Mononuclear cell (primary cell): ENCODE results near the gene BMP6. TPM values are rescaled to one million over a fixed set of nuclear protein-coding genes. Genes with fewer than 3 reads are reported as not detected.
"Not testable (repeated sequence)": the region's sequence is repeated elsewhere in the genome, so short reads cannot be mapped to it uniquely, and the experiment has no call there.

Source experiments
- H3K27me3 ChIP-seq: 2 replicates; pipeline ENCODE4 v1.6.0; 2011; ENCODE audit warnings: low read length, control low read depth; ENCODE audit not compliant: insufficient read depth
- H3K4me1 ChIP-seq: 2 replicates; pipeline ENCODE4 v1.5.1; 2011; ENCODE audit warnings: mild to moderate bottlenecking, low read length, control low read depth; ENCODE audit not compliant: insufficient read depth
- H3K4me3 ChIP-seq: 2 replicates; pipeline ENCODE4 v1.5.1; 2011; ENCODE audit warnings: mild to moderate bottlenecking, low read length, moderate library complexity
- H3K9me3 ChIP-seq: 2 replicates; pipeline ENCODE4 v1.5.1; 2011; ENCODE audit warnings: low read depth, mild to moderate bottlenecking, control low read depth, low read length
- total RNA-seq: library from RNA; depleted of rRNA; stranded (reverse); fragments of >200 nt; gene quantifications from one replicate; pipeline ENCODE4 v1.2.3, GENCODE V29; 2012

BMP6 gene
- total RNA-seq, 1 donor: 7.7 TPM

- Histone ChIP-seq H3K4me1 (no peaks in the 10 kb centered on the region), H3K4me3 (no peak overlapping the region), H3K27me3 (no peaks in the 10 kb centered on the region)
Observed at GRCh38 chr6:7811441-7811840, 85.5 kb downstream of the BMP6 start.

DNA sequence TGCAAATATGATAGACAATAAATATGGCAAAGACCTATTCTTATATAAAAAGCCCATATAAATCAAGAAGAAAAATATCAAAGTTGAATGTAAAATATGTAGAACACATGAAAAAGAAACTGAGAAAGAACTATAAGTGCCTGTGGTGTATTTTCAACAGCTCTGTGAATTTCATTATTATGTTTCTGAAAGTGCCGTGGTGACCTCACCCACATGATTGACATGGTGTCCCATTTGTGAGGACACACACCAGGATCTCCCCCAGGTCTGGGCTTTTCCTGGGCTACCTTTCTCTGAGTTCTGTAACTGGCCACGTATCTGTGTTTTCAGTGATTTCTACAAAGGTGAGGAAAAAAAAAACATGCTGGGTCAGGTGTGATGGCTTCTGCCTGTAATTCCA is 86.7 kb downstream of the BMP6 start:
- no peaks in the 10 kb centered on the region for H3K27me3 ChIP-seq
- no peaks in the 10 kb centered on the region for H3K4me1 ChIP-seq
- no peaks in the 10 kb centered on the region for H3K9me3 ChIP-seq
- no peak overlapping the region for H3K4me3 ChIP-seq

More at GRCh38 chr6:7811441-7811840, 85.5 kb downstream of the BMP6 start:
- H3K9me3 ChIP-seq: no peaks in the 10 kb centered on the region

DNA sequence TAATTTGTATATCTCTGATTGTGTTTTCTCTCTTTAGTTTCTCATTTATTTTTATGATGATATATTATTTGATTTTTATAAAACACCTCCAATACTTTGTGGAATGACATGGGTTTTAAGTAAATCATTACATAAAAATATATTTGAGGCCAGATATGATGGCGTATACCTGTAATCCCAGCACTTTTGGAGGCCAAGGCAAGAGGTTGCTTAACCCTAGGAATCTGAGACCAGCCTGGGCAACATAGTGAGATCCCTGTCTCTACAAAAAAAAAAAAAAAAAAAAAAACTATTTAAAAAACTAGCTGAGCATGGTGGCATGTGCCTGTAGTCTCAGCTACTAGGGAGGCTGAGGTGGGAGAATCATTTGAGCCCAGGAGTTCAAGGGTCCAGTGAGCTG is 87.3 kb downstream of the BMP6 start:
- no peaks in the 10 kb centered on the region for H3K27me3 ChIP-seq
- H3K4me1 ChIP-seq: no peaks in the 10 kb centered on the region
- no peaks in the 10 kb centered on the region for H3K9me3 ChIP-seq
- H3K4me3 ChIP-seq: no peak overlapping the region

GRCh38 chr6:7813704-7814103 is 87.8 kb downstream of the BMP6 start:
- Histone ChIP-seq H3K9me3 (no peaks in the 10 kb centered on the region), H3K27me3 (no peaks in the 10 kb centered on the region), H3K4me3 (no peak overlapping the region), H3K4me1 (no peaks in the 10 kb centered on the region)

- H3K27me3 ChIP-seq: no peaks in the 10 kb centered on the region
- no peak overlapping the region for H3K4me3 ChIP-seq
- no peaks in the 10 kb centered on the region for H3K9me3 ChIP-seq
- H3K4me1 ChIP-seq: no peaks in the 10 kb centered on the region
Observed at GRCh38 chr6:7815716-7816115, 89.8 kb downstream of the BMP6 start.

GRCh38 chr6:7817184-7817583 is 91.3 kb downstream of the BMP6 start:
- not testable (repeated sequence) for H3K4me3 ChIP-seq, H3K4me1 ChIP-seq, H3K27me3 ChIP-seq, H3K9me3 ChIP-seq

DNA sequence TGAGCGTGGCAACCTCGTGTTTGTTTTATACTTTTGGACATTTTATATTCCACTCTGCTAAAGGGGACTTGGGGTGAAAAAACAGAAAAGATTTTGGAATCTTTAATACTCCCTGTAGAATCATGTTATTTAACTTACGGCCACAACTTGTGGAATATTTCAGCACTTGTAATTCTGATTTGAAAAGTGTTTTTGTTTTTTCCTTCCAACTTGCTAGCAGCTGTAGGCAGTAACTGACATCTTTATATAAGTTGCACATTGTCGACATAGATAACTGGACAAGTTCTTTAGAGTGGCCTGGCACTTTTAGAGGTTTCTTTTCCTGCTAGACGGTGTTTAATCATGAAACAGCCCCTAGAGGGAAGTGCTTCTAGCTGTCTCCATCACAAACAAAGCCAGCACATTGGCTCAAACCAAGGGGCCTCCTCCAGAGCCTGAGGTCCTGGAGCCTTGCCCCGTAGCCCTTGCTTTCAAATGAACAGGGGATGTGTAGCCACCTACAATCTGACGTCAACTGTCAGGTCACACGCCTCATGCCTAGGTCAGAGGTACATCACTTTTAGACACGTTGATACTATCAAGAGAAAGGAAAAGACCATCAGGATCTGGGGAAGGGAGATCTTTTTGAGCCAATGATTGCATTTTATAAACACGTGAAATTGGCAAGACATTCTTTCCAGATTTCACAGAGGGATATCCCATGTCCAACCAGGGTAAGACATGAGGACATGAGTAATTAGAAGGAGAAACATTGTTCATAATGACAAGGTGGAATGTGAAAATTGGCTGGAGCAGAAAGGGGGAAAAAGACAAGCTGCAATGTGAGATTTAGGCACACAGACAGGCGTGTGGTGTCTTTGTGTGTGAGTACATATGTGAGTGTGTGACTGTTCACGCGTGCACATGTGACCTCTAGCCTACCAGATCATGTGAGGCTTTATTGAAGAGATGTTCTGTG is 92.6 kb downstream of the BMP6 start:
- Histone ChIP-seq H3K4me3 (no peak overlapping the region), H3K9me3 (no peaks in the 10 kb centered on the region), H3K27me3 (no peaks in the 10 kb centered on the region), H3K4me1 (no peaks in the 10 kb centered on the region)

DNA sequence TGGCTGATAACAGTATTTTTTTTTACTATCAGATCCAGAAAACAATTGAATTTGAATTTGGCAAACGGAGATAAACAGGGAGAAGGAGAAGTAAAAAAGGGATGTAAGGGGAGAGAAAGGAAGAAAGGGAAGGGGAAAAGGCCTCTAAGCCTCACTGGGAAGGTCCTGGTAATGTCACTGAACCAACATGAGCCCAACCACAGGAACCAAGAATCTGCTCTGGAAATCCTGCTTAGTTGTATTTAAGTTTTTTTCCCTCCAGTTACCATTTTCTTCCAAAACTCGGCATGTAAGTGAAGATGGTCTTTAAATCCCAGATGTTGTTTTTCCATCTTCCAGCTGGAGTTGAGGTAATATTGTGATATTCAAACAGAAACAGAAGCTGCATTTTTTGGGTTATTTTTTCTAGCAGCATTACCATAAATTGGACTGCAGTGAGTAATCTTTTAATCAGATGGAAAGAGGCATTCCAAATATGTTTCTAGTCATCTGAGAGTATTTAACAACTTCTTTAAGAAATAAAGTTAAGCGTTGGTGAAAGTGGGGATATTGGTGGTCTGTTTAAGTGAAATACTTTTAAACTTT is 93.6 kb downstream of the BMP6 start:
- no peaks in the 10 kb centered on the region for H3K27me3 ChIP-seq

DNA sequence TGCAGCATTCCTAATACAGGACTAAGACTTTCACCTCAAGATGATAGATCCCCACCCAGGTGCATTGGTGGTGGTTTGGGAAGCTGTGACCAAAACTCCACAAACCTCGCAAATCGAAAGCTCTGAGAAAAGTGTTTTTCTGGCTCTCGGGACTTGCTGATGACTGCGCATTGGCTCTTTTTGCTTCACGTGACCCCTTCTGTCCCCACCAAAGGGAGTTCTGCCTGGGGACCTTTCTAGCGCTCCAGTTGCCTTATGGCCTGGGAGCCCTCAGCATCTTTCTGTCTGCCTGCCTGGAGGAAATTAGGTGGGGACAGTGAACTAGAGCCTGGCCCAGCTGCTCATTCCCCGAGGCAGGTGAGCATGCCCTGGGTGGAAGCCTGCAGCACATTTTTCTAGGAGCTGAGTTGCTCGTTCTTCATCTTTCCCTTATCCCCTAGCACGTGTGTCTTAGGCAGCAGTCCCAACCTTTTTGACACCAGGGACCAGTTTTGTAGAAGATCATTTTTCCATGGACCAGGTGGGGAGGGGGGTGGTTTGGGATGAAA is 94.5 kb downstream of the BMP6 start:
- Histone ChIP-seq H3K27me3 (no peaks in the 10 kb centered on the region), H3K4me1 (no peaks in the 10 kb centered on the region), H3K9me3 (no peaks in the 10 kb centered on the region), H3K4me3 (no peak overlapping the region)

More for the DNA sequence above, 93.6 kb downstream of the BMP6 start:
- H3K9me3 ChIP-seq: no peaks in the 10 kb centered on the region
- H3K4me3 ChIP-seq: no peak overlapping the region
- no peaks in the 10 kb centered on the region for H3K4me1 ChIP-seq

DNA sequence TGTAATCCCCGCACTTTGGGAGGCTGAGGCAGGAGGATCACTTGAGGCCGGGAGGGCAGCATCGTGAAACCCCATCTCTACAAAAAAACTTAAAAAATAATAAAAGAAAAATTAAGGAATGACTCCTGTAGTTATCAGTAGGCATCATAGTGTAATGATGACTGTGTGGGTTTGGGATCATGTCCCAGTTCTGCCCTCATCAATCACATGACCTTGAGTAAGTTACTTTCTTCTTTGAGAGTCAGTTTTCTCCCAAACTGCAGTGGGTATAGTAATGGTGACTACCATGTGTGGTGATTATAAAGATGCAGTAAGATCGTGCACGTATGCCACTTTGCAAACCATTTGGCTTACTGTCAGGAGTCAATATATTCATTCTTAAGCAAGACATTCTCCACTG is 95.5 kb downstream of the BMP6 start:
- Histone ChIP-seq H3K9me3 (no peaks in the 10 kb centered on the region), H3K4me1 (no peaks in the 10 kb centered on the region), H3K27me3 (no peaks in the 10 kb centered on the region), H3K4me3 (no peak overlapping the region)

DNA sequence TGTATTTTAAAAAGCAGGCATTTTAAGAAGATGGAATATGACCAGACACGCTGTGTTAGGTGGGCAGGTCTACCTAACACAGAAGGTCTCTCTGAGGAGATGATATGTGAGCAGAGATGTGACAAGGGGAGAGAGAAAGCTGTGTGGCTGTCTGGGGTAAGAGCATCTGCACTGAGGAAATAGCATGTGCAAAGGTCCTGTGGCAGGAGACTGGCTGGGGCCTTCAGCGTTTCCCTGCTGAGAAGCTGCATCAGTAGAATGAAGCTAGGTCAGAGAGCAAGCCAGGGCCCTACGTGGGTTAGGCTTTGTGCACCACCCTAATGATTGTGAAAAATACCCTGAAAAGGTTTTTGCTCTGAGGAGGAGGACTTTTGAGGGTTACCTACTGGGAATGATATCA is 97.7 kb downstream of the BMP6 start:
- Histone ChIP-seq H3K4me1 (no peaks in the 10 kb centered on the region), H3K27me3 (no peaks in the 10 kb centered on the region), H3K4me3 (no peak overlapping the region), H3K9me3 (no peaks in the 10 kb centered on the region)

- H3K9me3 ChIP-seq: no peaks in the 10 kb centered on the region
- no peaks in the 10 kb centered on the region for H3K4me1 ChIP-seq
- H3K27me3 ChIP-seq: no peaks in the 10 kb centered on the region
- no peak overlapping the region for H3K4me3 ChIP-seq
Observed at GRCh38 chr6:7825986-7826385, 100.1 kb downstream of the BMP6 start.

- H3K4me1 ChIP-seq: no peaks in the 10 kb centered on the region
- no peaks in the 10 kb centered on the region for H3K27me3 ChIP-seq
- no peaks in the 10 kb centered on the region for H3K9me3 ChIP-seq
- no peak overlapping the region for H3K4me3 ChIP-seq
Observed at GRCh38 chr6:7827142-7827541, 101.2 kb downstream of the BMP6 start.

DNA sequence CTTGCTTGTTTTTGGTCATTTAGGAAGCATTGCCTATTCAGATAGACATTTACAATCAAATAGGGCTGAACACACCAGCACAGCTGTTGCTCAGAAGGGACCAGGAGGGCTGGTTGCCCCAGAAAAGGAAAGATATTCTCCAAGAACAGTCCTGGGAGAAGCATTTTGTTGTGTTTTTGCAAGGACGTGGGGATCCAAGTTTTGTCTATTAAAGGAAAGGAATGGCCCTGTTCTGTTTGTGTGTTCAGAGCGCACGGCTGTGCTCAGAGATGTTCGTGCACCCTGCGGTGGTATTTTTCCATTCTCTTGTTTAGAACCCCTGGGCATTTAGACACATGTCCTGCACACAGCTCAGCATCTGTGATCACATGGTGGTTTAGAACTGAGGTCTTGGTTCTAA is 102.2 kb downstream of the BMP6 start:
- Histone ChIP-seq H3K9me3 (no peaks in the 10 kb centered on the region), H3K4me3 (no peak overlapping the region), H3K27me3 (no peaks in the 10 kb centered on the region), H3K4me1 (no peaks in the 10 kb centered on the region)

DNA sequence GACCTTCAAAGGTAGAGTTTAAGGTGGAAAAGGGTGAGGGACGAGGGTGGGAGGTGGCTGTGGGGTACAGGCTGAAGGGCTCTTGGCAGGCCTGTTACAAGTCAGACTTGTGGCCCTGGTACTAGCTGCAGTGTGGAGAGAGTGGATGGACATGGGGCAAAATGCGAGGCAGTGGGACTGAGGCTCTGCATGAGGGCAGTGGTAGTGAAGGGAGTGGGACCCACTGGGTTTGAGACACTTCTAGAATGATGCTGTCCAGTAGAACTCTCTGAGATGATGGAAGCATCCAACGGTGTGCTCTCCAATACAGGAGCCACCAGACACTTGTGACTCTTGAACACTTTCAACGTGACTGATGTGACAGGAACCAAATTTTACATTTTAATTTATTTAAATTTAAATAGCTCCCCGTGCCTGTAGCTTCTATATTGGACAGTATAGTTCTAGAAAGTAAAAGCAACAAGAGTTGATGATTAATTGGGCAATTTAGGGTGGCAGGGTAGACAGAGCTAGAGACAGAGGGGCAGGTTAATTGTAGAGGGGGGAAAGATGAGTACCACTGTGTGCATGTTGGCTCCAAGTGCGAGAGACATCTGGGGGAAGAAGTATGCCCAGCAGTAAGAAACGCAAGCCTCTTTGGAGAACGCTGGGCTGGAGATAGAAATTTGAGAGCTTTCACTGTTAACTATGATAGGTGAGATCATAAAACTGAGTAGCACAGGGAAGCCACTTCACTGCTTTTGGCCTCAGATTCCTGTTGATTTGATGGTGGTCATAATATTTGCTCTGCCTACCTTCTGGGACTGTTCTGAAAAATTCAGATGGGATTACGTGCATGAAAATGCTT is 107.2 kb downstream of the BMP6 start:
- Histone ChIP-seq H3K9me3 (no peaks in the 10 kb centered on the region), H3K27me3 (no peaks in the 10 kb centered on the region), H3K4me3 (no peak overlapping the region), H3K4me1 (no peaks in the 10 kb centered on the region)
